H9 (cell line): ENCODE measurements around the gene AMPD2. TPM values are rescaled to one million over a fixed set of nuclear protein-coding genes. Genes with fewer than 3 reads are reported as not detected.

Experiments
- DNase-seq: peaks from one replicate; pipeline ENCODE4 v3.0.0-alpha.2; 2017
- H2AFZ ChIP-seq: one replicate; pipeline ENCODE4 v1.6.1; 2013; ENCODE audit warnings: mild to moderate bottlenecking, low read length, control low read depth, moderate library complexity
- H2AK5ac ChIP-seq: 2 replicates; pipeline ENCODE4 v1.6.1; 2013; ENCODE audit warnings: low read length, control low read depth, mixed read lengths; ENCODE audit not compliant: insufficient read length
- H2BK120ac ChIP-seq: one replicate; pipeline ENCODE4 v1.6.1; 2013; ENCODE audit warnings: low read depth, mild to moderate bottlenecking, low read length, control low read depth, inconsistent platforms; ENCODE audit not compliant: poor library complexity, severe bottlenecking
- H2BK12ac ChIP-seq: 2 replicates; pipeline ENCODE4 v1.6.1; 2013; ENCODE audit warnings: low read length, control low read depth, mixed read lengths, low read depth; ENCODE audit not compliant: insufficient read length
- H2BK15ac ChIP-seq: 2 replicates; pipeline ENCODE4 v1.6.1; 2013; ENCODE audit warnings: low read depth, low read length, control low read depth
- H2BK20ac ChIP-seq: one replicate; pipeline ENCODE4 v1.6.1; 2013; ENCODE audit warnings: low read depth, mild to moderate bottlenecking, low read length, control low read depth, inconsistent platforms; ENCODE audit not compliant: poor library complexity, severe bottlenecking
- H2BK5ac ChIP-seq: 2 replicates; pipeline ENCODE4 v1.6.1; 2013; ENCODE audit warnings: low read length, control low read depth, mixed read lengths; ENCODE audit not compliant: insufficient read length
- H3K14ac ChIP-seq: 2 replicates; pipeline ENCODE4 v1.6.1; 2013; ENCODE audit warnings: low read length, control low read depth; ENCODE audit not compliant: insufficient read depth
- H3K18ac ChIP-seq: 2 replicates; pipeline ENCODE4 v1.6.1; 2013; ENCODE audit warnings: low read depth, mild to moderate bottlenecking, mixed read lengths, low read length, control low read depth; ENCODE audit not compliant: insufficient read length
- H3K23ac ChIP-seq: 2 replicates; pipeline ENCODE4 v1.6.1; 2013; ENCODE audit warnings: low read length, control low read depth, mixed read lengths, low read depth; ENCODE audit not compliant: insufficient read length
- H3K23me2 ChIP-seq: 2 replicates; pipeline ENCODE4 v1.6.1; 2013; ENCODE audit warnings: low read depth, mild to moderate bottlenecking, mixed read lengths, low read length, control low read depth; ENCODE audit not compliant: insufficient read length, poor library complexity, severe bottlenecking
- H3K27ac ChIP-seq: 2 replicates; pipeline ENCODE4 v1.5.1; 2013; ENCODE audit warnings: low read length, control low read depth, mixed read lengths, low read depth; ENCODE audit not compliant: insufficient read length
- H3K27me3 ChIP-seq: 2 replicates; pipeline ENCODE4 v1.6.1; 2013; ENCODE audit warnings: low read length, control low read depth, inconsistent platforms; ENCODE audit not compliant: insufficient read depth
- H3K4ac ChIP-seq: 2 replicates; pipeline ENCODE4 v1.6.1; 2013; ENCODE audit warnings: low read depth, mild to moderate bottlenecking, control low read depth, inconsistent platforms, low read length, moderate library complexity
- H3K4me1 ChIP-seq: 2 replicates; pipeline ENCODE4 v1.6.1; 2013; ENCODE audit warnings: low read length, control low read depth, inconsistent platforms; ENCODE audit not compliant: insufficient read depth
- H3K4me2 ChIP-seq: 2 replicates; pipeline ENCODE4 v1.6.1; 2013; ENCODE audit warnings: low read length, control low read depth, mixed read lengths; ENCODE audit not compliant: insufficient read length, insufficient read depth
- H3K56ac ChIP-seq: 2 replicates; pipeline ENCODE4 v1.6.1; 2013; ENCODE audit warnings: low read depth, mild to moderate bottlenecking, mixed read lengths, low read length, control low read depth; ENCODE audit not compliant: insufficient read length
- H3K79me1 ChIP-seq: 2 replicates; pipeline ENCODE4 v1.6.1; 2013; ENCODE audit warnings: low read depth, mild to moderate bottlenecking, moderate library complexity, low read length, control low read depth, inconsistent platforms; ENCODE audit not compliant: insufficient read depth, poor library complexity, severe bottlenecking
- H3K79me2 ChIP-seq: 2 replicates; pipeline ENCODE4 v1.6.1; 2013; ENCODE audit warnings: low read length, control low read depth, inconsistent platforms; ENCODE audit not compliant: insufficient read depth
- H3K9ac ChIP-seq: 2 replicates; pipeline ENCODE4 v1.6.1; 2013; ENCODE audit warnings: low read length, control low read depth, mixed read lengths; ENCODE audit not compliant: insufficient read length; ENCODE audit errors: extremely low read depth
- H3K9me3 ChIP-seq: one replicate; pipeline ENCODE4 v1.6.1; 2013; ENCODE audit warnings: low read depth, low read length, inconsistent platforms; ENCODE audit not compliant: control insufficient read depth
- H3T11ph ChIP-seq: one replicate; pipeline ENCODE4 v1.6.1; 2013; ENCODE audit warnings: mild to moderate bottlenecking, low read length, control low read depth, inconsistent platforms
- H4K20me1 ChIP-seq: one replicate; pipeline ENCODE4 v1.6.1; 2013; ENCODE audit not compliant: control insufficient read depth, insufficient read length, insufficient read depth
- H4K5ac ChIP-seq: 2 replicates; pipeline ENCODE4 v1.6.1; 2013; ENCODE audit warnings: low read depth, mild to moderate bottlenecking, mixed read lengths, low read length, control low read depth; ENCODE audit not compliant: insufficient read length
- H4K8ac ChIP-seq: replicated peaks from 2 replicates; pipeline ENCODE4 v1.6.1; 2013; ENCODE audit warnings: low read length, control low read depth, mixed read lengths, low read depth; ENCODE audit not compliant: insufficient read length
- H4K91ac ChIP-seq: 2 replicates; pipeline ENCODE4 v1.6.1; 2013; ENCODE audit warnings: low read depth, mild to moderate bottlenecking, moderate library complexity, mixed read lengths, low read length, control low read depth; ENCODE audit not compliant: insufficient read length
- H3K27ac Mint-ChIP-seq, 3 experiments: 2 replicates in 2 of 3; 3 replicates in 1 of 3; pipeline ENCODE4 v1.8.0; 2020 to 2021; ENCODE audit warnings: mixed read lengths in 3 of 3, mild to moderate bottlenecking in 1 of 3, moderate library complexity in 1 of 3
- H3K27me3 Mint-ChIP-seq: 2 replicates; pipeline ENCODE4 v1.8.0; 2021; ENCODE audit warnings: low read depth, mild to moderate bottlenecking, moderate library complexity, mixed read lengths
- H3K36me3 Mint-ChIP-seq, 3 experiments: 2 replicates in 2 of 3; 3 replicates in 1 of 3; pipeline ENCODE4 v1.8.0; 2020 to 2021; ENCODE audit warnings: low read depth in 3 of 3, mixed read lengths in 3 of 3; ENCODE audit not compliant: insufficient read depth in 1 of 3
- H3K4me1 Mint-ChIP-seq, 2 experiments: 2 replicates each; pipeline ENCODE4 v1.8.0; 2020; ENCODE audit warnings: mixed read lengths in 2 of 2
- H3K4me3 Mint-ChIP-seq, 2 experiments: 2 replicates in 1 of 2; 3 replicates in 1 of 2; pipeline ENCODE4 v1.8.0; 2020 to 2021; ENCODE audit warnings: mild to moderate bottlenecking in 2 of 2, mixed read lengths in 2 of 2, moderate library complexity in 1 of 2
- H3K9me3 Mint-ChIP-seq, 2 experiments: 2 replicates in 1 of 2; 3 replicates in 1 of 2; pipeline ENCODE4 v1.8.0; 2020; ENCODE audit warnings: mild to moderate bottlenecking in 2 of 2, mixed read lengths in 2 of 2, moderate library complexity in 1 of 2
- WGBS: extraction: QIAGEN DNeasy Blood & Tissue Kit; methylation state at CpG from one replicate; pipeline ENCODE4 v1.1.7; 2013; ENCODE audit warnings: missing lambda C conversion rate, low lambda C conversion rate, mixed read lengths; ENCODE audit not compliant: insufficient read length; ENCODE audit errors: extremely low coverage; 5-methylcytosine and 5-hydroxymethylcytosine counted together
- total RNA-seq: library from RNA; stranded (reverse); gene quantifications from 2 replicates; pipeline ENCODE4 v1.2.1, GENCODE V29; 2021
- TF ChIP-seq, protein P1 (sequence below): fragments of 200-600 bp; sonication (generic); conservative IDR thresholded peaks from 3 replicates; pipeline ENCODE4 v1.8.0; 2021; ENCODE audit warnings: antibody characterized with exemption, mild to moderate bottlenecking

AMPD2 gene
- total RNA-seq, 1 experiment from 2014 or later = 65.1 TPM

- H3K27me3 Mint-ChIP-seq = no peaks in the 10 kb centered on the region
Observed at GRCh38 chr1:109630898-109631512, 11.4 kb downstream of the AMPD2 start.

More at GRCh38 chr1:109630898-109631512, 11.4 kb downstream of the AMPD2 start:
- Mint-ChIP-seq H3K9me3 (no peaks in the 10 kb centered on the region), H3K36me3 (peaks cover 27 to 48% (median 42%) of the 10 kb centered on the region in 3 experiments; a peak in 6 of 7 replicates), H3K4me3 (no peak overlapping the region), H3K4me1 (peaks cover 8 to 26% of the 10 kb centered on the region in 2 experiments), H3K27ac (no peak overlapping the region)
- Histone ChIP-seq H3T11ph (no peak overlapping the region), H4K20me1 (no peaks in the 10 kb centered on the region), H3K9ac (no peak overlapping the region), H3K79me1 (no peaks in the 10 kb centered on the region), H3K4me1 (no peaks in the 10 kb centered on the region; the same call in 1 of the 2 replicates), H4K5ac (no peak overlapping the region), H3K56ac (no peak overlapping the region), H2BK5ac (no peak overlapping the region), H3K18ac (no peak overlapping the region), H2BK15ac (no peak overlapping the region), H2BK12ac (no peak overlapping the region), H3K27me3 (no peaks in the 10 kb centered on the region), H3K23ac (no peak overlapping the region), H3K14ac (no peak overlapping the region; the same call in 1 of the 2 replicates), H2BK120ac (no peak overlapping the region), H3K4ac (no peak overlapping the region), H4K91ac (no peak overlapping the region), H3K79me2 (no peaks in the 10 kb centered on the region), H3K23me2 (no peaks in the 10 kb centered on the region), H2BK20ac (no peak overlapping the region), H3K4me2 (no peak overlapping the region), H3K9me3 (no peaks in the 10 kb centered on the region), H4K8ac (no peak overlapping the region), H2AK5ac (no peak overlapping the region), H2AFZ (no peak overlapping the region), H3K27ac (no peak overlapping the region)
- TF ChIP-seq, protein P1, sequence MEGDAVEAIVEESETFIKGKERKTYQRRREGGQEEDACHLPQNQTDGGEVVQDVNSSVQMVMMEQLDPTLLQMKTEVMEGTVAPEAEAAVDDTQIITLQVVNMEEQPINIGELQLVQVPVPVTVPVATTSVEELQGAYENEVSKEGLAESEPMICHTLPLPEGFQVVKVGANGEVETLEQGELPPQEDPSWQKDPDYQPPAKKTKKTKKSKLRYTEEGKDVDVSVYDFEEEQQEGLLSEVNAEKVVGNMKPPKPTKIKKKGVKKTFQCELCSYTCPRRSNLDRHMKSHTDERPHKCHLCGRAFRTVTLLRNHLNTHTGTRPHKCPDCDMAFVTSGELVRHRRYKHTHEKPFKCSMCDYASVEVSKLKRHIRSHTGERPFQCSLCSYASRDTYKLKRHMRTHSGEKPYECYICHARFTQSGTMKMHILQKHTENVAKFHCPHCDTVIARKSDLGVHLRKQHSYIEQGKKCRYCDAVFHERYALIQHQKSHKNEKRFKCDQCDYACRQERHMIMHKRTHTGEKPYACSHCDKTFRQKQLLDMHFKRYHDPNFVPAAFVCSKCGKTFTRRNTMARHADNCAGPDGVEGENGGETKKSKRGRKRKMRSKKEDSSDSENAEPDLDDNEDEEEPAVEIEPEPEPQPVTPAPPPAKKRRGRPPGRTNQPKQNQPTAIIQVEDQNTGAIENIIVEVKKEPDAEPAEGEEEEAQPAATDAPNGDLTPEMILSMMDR = no peak
- no CpG with 5 or more reads among the region's 14 CpGs for WGBS
- DNase-seq = no peak
